Breast epithelium (tissue), 3 donors: ENCODE data around the gene OCRL.

Experiments
- POLR2A ChIP-seq: fragments of 450-650 bp; IDR thresholded peaks from one replicate; pipeline ENCODE4 v1.6.1; 2016; ENCODE audit warnings: antibody characterized with exemption, mild to moderate bottlenecking, moderate library complexity
- POLR2AphosphoS5 ChIP-seq, 3 donors: sonication (generic); formaldehyde crosslinking; IDR thresholded peaks; one replicate each; pipeline ENCODE4 v1.6.1; 2017; ENCODE audit warnings: antibody characterized with exemption in 3 of 3
- TF ChIP-seq, protein P1 (sequence below), 3 donors: fragments of 450-650 bp; IDR thresholded peaks; one replicate each; pipeline ENCODE4 v1.5.1; 2016 to 2017; ENCODE audit warnings: antibody characterized with exemption in 3 of 3, mild to moderate bottlenecking in 3 of 3, moderate library complexity in 3 of 3

DNA sequence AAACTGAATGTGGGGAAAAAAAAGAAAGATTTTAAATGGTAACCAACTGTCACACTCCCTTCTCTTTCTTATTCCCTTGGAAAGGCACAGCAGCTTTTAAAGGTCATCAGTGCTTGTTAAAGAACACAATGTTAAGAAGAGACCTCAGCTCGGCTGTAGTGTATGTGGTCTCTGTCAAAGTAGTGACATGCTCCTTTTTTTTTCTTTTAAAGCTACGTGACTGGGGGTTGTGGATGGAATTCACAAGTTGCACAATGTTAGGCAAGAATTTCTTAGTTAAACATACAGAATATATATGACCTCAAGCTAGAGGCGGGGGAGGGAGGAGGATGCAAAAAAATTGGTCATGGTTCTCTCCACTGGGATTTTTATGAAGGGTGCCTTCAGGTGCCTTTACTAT, 45.6 kb downstream of the OCRL start:
- TF ChIP-seq, protein P1, sequence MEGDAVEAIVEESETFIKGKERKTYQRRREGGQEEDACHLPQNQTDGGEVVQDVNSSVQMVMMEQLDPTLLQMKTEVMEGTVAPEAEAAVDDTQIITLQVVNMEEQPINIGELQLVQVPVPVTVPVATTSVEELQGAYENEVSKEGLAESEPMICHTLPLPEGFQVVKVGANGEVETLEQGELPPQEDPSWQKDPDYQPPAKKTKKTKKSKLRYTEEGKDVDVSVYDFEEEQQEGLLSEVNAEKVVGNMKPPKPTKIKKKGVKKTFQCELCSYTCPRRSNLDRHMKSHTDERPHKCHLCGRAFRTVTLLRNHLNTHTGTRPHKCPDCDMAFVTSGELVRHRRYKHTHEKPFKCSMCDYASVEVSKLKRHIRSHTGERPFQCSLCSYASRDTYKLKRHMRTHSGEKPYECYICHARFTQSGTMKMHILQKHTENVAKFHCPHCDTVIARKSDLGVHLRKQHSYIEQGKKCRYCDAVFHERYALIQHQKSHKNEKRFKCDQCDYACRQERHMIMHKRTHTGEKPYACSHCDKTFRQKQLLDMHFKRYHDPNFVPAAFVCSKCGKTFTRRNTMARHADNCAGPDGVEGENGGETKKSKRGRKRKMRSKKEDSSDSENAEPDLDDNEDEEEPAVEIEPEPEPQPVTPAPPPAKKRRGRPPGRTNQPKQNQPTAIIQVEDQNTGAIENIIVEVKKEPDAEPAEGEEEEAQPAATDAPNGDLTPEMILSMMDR (IDR thresholded peaks at IDR 0.05) = no peak
- TF ChIP-seq POLR2A = no peak
- no peak for TF ChIP-seq POLR2AphosphoS5 (IDR thresholded peaks at IDR 0.05)
